ENCODE measurements around the gene CDC42BPG. TPM values are rescaled to one million over a fixed set of nuclear protein-coding genes. Genes with fewer than 3 reads are reported as not detected.

The CDC42BPG gene
- total and polyA plus RNA-seq, 2 of the 8 experiments (the other 6 are each of a cell fraction or from before 2014, with no cell fraction given) = 3.7 to 10.6 TPM

- TF ChIP-seq ASH2L (IDR thresholded peaks at IDR 0.05; ENCODE audit: low read length) (no peak), TBP (IDR thresholded peaks at IDR 0.05; ENCODE audit: low read depth, low read length) (no peak), POU5F1 (IDR thresholded peaks at IDR 0.05; ENCODE audit: low read depth, low read length) (no peak), EGR1 (IDR thresholded peaks at IDR 0.05; ENCODE audit: borderline replicate concordance, low read depth, low read length) (no peak), GABPA (IDR thresholded peaks at IDR 0.05; ENCODE audit: borderline replicate concordance, insufficient read depth, low read length) (no peak), RFX5 (IDR thresholded peaks at IDR 0.05; ENCODE audit: borderline replicate concordance, low read depth, low read length) (no peak), EZH2 (IDR thresholded peaks at IDR 0.05; ENCODE audit: low read depth, low read length, severe bottlenecking) (no peak), CBX8 (IDR thresholded peaks at IDR 0.05; ENCODE audit: borderline replicate concordance, low read depth, low read length) (no peak), GTF2F1 (IDR thresholded peaks at IDR 0.05; ENCODE audit: borderline replicate concordance, low read depth, low read length) (no peak)
Measured at GRCh38 chr11:64832467-64833197, 11.8 kb downstream of the CDC42BPG start (continued).
